ENCODE data around the gene PHF11. TPM values are rescaled to one million over a fixed set of nuclear protein-coding genes. Genes with fewer than 3 reads are reported as not detected.

The PHF11 gene
- total and polyA plus RNA-seq, 2 donors (not counting 1 experiment from before 2014, with no cell fraction given), result 26.8 to 46.8 TPM

DNA sequence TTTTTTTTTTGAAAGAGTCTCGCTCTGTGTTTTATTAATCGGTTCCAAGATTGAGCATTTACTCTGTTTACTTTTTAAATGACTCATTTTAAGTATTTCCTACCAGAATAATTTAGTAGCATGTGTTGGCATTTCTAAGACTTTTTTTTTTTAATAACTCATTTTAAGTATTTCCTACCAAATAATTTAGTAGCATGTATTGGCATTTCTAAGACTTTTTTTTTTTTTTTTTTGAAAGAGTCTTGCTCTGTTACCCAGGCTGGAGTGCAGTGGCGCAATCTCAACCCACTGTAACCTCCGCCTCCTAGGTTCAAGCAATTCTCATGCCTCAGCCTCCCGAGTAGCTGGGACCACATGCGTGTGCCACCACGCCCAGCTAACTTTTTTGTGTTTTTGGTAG, 38.5 kb upstream of the PHF11 start:
- Histone ChIP-seq H4K20me1 (ENCODE audit: control insufficient read depth, extremely low read depth, insufficient read depth, low read length) (no peaks in the 10 kb centered on the region), H3K27me3 (ENCODE audit: control insufficient read depth, insufficient read depth, low read length) (no peaks in the 10 kb centered on the region), H3K9me3 (ENCODE audit: control insufficient read depth, insufficient read depth, low read depth, low read length) (no peaks in the 10 kb centered on the region), H3K79me2 (ENCODE audit: control insufficient read depth, insufficient read depth, low read length) (peaks cover 3% of the 10 kb centered on the region), H3K9ac (ENCODE audit: insufficient read depth, low read length) (no peak overlapping the region), H3K4me1 (ENCODE audit: control insufficient read depth, extremely low read depth, insufficient read depth, low read length) (peaks cover 26% of the 10 kb centered on the region), H3K27ac (ENCODE audit: insufficient read depth, low read length) (no peak overlapping the region), H3K4me3 (replicated peaks in 1 of 4; ENCODE audit: control extremely low read depth in 1 of 4, insufficient read depth in 1 of 4, low read depth in 3 of 4, low read length in 4 of 4) (no peak overlapping the region), H2AFZ (ENCODE audit: low read length) (no peak overlapping the region), H3K4me2 (ENCODE audit: extremely low read depth, insufficient read depth, low read length) (no peak overlapping the region), H3K36me3 (ENCODE audit: control insufficient read depth, insufficient read depth, low read length) (no peaks in the 10 kb centered on the region)
- TF ChIP-seq, protein P1, sequence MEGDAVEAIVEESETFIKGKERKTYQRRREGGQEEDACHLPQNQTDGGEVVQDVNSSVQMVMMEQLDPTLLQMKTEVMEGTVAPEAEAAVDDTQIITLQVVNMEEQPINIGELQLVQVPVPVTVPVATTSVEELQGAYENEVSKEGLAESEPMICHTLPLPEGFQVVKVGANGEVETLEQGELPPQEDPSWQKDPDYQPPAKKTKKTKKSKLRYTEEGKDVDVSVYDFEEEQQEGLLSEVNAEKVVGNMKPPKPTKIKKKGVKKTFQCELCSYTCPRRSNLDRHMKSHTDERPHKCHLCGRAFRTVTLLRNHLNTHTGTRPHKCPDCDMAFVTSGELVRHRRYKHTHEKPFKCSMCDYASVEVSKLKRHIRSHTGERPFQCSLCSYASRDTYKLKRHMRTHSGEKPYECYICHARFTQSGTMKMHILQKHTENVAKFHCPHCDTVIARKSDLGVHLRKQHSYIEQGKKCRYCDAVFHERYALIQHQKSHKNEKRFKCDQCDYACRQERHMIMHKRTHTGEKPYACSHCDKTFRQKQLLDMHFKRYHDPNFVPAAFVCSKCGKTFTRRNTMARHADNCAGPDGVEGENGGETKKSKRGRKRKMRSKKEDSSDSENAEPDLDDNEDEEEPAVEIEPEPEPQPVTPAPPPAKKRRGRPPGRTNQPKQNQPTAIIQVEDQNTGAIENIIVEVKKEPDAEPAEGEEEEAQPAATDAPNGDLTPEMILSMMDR (conservative IDR thresholded peaks at IDR 0.05 in 1 of 2, IDR thresholded peaks at IDR 0.05 in 1 of 2; ENCODE audit: low read depth in 1 of 2, low read length in 2 of 2), result no peak
- TF ChIP-seq EZH2 (IDR thresholded peaks at IDR 0.05; ENCODE audit: low read length, missing control alignments), result no peak
- peak; percentile 50 to 74 for DNase-seq (ENCODE audit: low read depth in 2 of 2)

DNA sequence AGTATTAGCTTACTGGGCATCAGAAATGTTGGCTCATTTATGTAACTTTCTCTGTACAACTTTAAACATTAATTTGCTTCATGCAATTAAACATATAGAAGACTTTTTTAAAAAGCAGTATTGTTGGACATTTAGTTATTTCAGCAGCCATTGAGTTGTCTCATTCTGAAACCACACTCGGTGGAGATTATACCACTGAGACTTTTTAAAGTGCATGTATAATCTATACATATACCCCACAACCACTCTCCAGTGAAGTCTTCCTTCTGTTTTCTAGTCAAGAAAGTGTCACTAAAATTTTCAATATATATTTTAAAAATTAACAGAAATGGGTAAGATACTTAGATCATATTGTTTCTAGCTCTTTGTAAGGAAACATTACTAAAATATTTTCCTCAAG, 36.2 kb upstream of the PHF11 start:
- no peak overlapping the region for H3K9ac ChIP-seq (ENCODE audit: insufficient read depth, low read length)
- no peak for DNase-seq (ENCODE audit: low read depth in 2 of 2)
- H3K4me1 ChIP-seq (ENCODE audit: control insufficient read depth, extremely low read depth, insufficient read depth, low read length), result peaks cover 21% of the 10 kb centered on the region
- no peaks in the 10 kb centered on the region for H3K9me3 ChIP-seq (ENCODE audit: control insufficient read depth, insufficient read depth, low read depth, low read length)
- H3K36me3 ChIP-seq (ENCODE audit: control insufficient read depth, insufficient read depth, low read length), result peaks cover 2% of the 10 kb centered on the region
- no peak for TF ChIP-seq EZH2 (IDR thresholded peaks at IDR 0.05; ENCODE audit: low read length, missing control alignments)
- TF ChIP-seq, protein P1 (conservative IDR thresholded peaks at IDR 0.05 in 1 of 2, IDR thresholded peaks at IDR 0.05 in 1 of 2; ENCODE audit: low read depth in 1 of 2, low read length in 2 of 2), result no peak
- H3K79me2 ChIP-seq (ENCODE audit: control insufficient read depth, insufficient read depth, low read length), result no peaks in the 10 kb centered on the region
- no peak overlapping the region for H3K4me2 ChIP-seq (ENCODE audit: extremely low read depth, insufficient read depth, low read length)
- no peak overlapping the region for H3K27ac ChIP-seq (ENCODE audit: insufficient read depth, low read length)
- no peaks in the 10 kb centered on the region for H3K27me3 ChIP-seq (ENCODE audit: control insufficient read depth, insufficient read depth, low read length)
- no peak overlapping the region for H3K4me3 ChIP-seq (replicated peaks in 1 of 4; ENCODE audit: control extremely low read depth in 1 of 4, insufficient read depth in 1 of 4, low read depth in 3 of 4, low read length in 4 of 4)
- no peak overlapping the region for H2AFZ ChIP-seq (ENCODE audit: low read length)
- H4K20me1 ChIP-seq (ENCODE audit: control insufficient read depth, extremely low read depth, insufficient read depth, low read length), result no peaks in the 10 kb centered on the region

DNA sequence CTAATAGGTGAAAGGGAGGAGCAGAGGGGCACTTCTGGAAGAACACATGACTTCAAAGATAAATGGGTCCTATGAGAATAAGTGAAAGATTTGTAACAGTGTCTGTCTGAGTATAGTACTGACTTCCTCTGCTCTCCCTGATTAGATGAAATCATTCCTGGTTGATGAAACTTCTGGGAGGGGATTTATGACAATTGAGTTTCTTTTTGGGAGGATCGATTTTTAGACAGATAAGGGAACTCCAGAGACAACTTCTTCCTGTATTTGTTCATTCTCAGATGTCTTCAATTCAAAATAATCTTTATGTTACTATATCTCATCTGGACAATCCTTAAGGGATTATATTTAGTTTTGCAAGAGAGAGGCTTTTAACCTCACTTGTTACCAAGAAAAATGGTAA, 31.7 kb upstream of the PHF11 start:
- H4K20me1 ChIP-seq (ENCODE audit: control insufficient read depth, extremely low read depth, insufficient read depth, low read length), result no peaks in the 10 kb centered on the region
- no peak overlapping the region for H3K27ac ChIP-seq (ENCODE audit: insufficient read depth, low read length)
- no peaks in the 10 kb centered on the region for H3K9me3 ChIP-seq (ENCODE audit: control insufficient read depth, insufficient read depth, low read depth, low read length)
- no peak overlapping the region for H2AFZ ChIP-seq (ENCODE audit: low read length)
- H3K79me2 ChIP-seq (ENCODE audit: control insufficient read depth, insufficient read depth, low read length), result no peaks in the 10 kb centered on the region
- no peaks in the 10 kb centered on the region for H3K27me3 ChIP-seq (ENCODE audit: control insufficient read depth, insufficient read depth, low read length)
- no peak overlapping the region for H3K9ac ChIP-seq (ENCODE audit: insufficient read depth, low read length)
- no peak overlapping the region for H3K4me3 ChIP-seq (replicated peaks in 1 of 4; ENCODE audit: control extremely low read depth in 1 of 4, insufficient read depth in 1 of 4, low read depth in 3 of 4, low read length in 4 of 4)
- no peaks in the 10 kb centered on the region for H3K4me1 ChIP-seq (ENCODE audit: control insufficient read depth, extremely low read depth, insufficient read depth, low read length)
- no peak for DNase-seq (ENCODE audit: low read depth in 2 of 2)
- no peak for TF ChIP-seq EZH2 (IDR thresholded peaks at IDR 0.05; ENCODE audit: low read length, missing control alignments)
- TF ChIP-seq, protein P1 (conservative IDR thresholded peaks at IDR 0.05 in 1 of 2, IDR thresholded peaks at IDR 0.05 in 1 of 2; ENCODE audit: low read depth in 1 of 2, low read length in 2 of 2), result no peak
- peaks cover 2% of the 10 kb centered on the region for H3K36me3 ChIP-seq (ENCODE audit: control insufficient read depth, insufficient read depth, low read length)
- H3K4me2 ChIP-seq (ENCODE audit: extremely low read depth, insufficient read depth, low read length), result no peak overlapping the region

Measured in fibroblast of lung (primary cell).